ENCODE measurements around the gene F11R. TPM values are rescaled to one million over a fixed set of nuclear protein-coding genes. Genes with fewer than 3 reads are reported as not detected.

The F11R gene
- total and polyA plus RNA-seq, 2 of the 4 experiments (the other 2 are of a cell fraction): 0.79 to 2.2 TPM

DNA sequence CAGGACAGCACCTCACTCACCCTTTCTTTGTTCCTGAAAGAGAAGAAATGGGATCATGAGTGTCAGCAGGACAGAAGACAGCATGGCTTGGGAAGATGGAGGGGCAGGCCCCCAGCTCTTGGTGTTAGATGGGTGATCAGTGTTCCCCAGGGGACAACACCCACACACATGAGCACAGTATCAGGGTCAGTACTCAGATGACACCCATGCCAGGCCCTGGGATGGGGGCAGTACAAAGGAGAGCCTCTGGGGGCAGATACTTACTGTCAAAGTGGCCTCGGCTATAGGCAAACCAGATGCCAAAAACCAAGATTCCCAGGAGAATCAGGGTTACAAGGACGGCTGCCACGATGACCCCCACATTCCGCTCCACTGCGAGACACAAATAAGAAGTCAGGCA lies 21.6 kb downstream of the F11R start:
- H3K9me1 ChIP-seq (ENCODE audit: insufficient read depth, low read length): no peaks in the 10 kb centered on the region
- no peak overlapping the region for H2BK5ac ChIP-seq (ENCODE audit: low read depth, low read length, poor library complexity, severe bottlenecking)
- no peak overlapping the region for H2BK20ac ChIP-seq (ENCODE audit: low read depth, low read length)
- no peak overlapping the region for H2AK9ac ChIP-seq (replicated peaks; ENCODE audit: low read depth, low read length, poor library complexity)
- H2AK5ac ChIP-seq (ENCODE audit: low read depth, low read length): no peak overlapping the region
- H3K27me3 ChIP-seq (ENCODE audit: control insufficient read depth, insufficient read depth, low read length): no peaks in the 10 kb centered on the region
- no peak overlapping the region for H3K14ac ChIP-seq (replicated peaks; ENCODE audit: low read depth, low read length)
- no peak for TF ChIP-seq NFE2L2 (IDR thresholded peaks at IDR 0.05; ENCODE audit: low read depth, low read length)
- no peak for TF ChIP-seq RAD21 (IDR thresholded peaks at IDR 0.05; ENCODE audit: low read length)
- no peak for TF ChIP-seq MXI1 (IDR thresholded peaks at IDR 0.05; ENCODE audit: borderline replicate concordance, low read depth, low read length)
- TF ChIP-seq, protein P1, sequence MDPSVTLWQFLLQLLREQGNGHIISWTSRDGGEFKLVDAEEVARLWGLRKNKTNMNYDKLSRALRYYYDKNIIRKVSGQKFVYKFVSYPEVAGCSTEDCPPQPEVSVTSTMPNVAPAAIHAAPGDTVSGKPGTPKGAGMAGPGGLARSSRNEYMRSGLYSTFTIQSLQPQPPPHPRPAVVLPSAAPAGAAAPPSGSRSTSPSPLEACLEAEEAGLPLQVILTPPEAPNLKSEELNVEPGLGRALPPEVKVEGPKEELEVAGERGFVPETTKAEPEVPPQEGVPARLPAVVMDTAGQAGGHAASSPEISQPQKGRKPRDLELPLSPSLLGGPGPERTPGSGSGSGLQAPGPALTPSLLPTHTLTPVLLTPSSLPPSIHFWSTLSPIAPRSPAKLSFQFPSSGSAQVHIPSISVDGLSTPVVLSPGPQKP (IDR thresholded peaks at IDR 0.05; ENCODE audit: borderline replicate concordance, low read depth, low read length): no peak
- TF ChIP-seq FOS (IDR thresholded peaks at IDR 0.05; ENCODE audit: low read depth, low read length): no peak
- TF ChIP-seq, protein P2, sequence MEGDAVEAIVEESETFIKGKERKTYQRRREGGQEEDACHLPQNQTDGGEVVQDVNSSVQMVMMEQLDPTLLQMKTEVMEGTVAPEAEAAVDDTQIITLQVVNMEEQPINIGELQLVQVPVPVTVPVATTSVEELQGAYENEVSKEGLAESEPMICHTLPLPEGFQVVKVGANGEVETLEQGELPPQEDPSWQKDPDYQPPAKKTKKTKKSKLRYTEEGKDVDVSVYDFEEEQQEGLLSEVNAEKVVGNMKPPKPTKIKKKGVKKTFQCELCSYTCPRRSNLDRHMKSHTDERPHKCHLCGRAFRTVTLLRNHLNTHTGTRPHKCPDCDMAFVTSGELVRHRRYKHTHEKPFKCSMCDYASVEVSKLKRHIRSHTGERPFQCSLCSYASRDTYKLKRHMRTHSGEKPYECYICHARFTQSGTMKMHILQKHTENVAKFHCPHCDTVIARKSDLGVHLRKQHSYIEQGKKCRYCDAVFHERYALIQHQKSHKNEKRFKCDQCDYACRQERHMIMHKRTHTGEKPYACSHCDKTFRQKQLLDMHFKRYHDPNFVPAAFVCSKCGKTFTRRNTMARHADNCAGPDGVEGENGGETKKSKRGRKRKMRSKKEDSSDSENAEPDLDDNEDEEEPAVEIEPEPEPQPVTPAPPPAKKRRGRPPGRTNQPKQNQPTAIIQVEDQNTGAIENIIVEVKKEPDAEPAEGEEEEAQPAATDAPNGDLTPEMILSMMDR (conservative IDR thresholded peaks at IDR 0.05; ENCODE audit: low read depth, low read length): no peak
- TF ChIP-seq BHLHE40 (IDR thresholded peaks at IDR 0.05; ENCODE audit: low read depth, low read length): no peak
- no peak for TF ChIP-seq RFX5 (IDR thresholded peaks at IDR 0.05; ENCODE audit: low read depth, low read length)
- no peak for TF ChIP-seq CHD1 (IDR thresholded peaks at IDR 0.05; ENCODE audit: low read depth, low read length)
- no peak for TF ChIP-seq MAFK (IDR thresholded peaks at IDR 0.05; ENCODE audit: low read depth, low read length)
- no peak for TF ChIP-seq SMC3 (IDR thresholded peaks at IDR 0.05; ENCODE audit: low read depth, low read length)
- no peak for TF ChIP-seq POLR2A (IDR thresholded peaks at IDR 0.05; ENCODE audit: low read depth, low read length)
- TF ChIP-seq, protein P3, sequence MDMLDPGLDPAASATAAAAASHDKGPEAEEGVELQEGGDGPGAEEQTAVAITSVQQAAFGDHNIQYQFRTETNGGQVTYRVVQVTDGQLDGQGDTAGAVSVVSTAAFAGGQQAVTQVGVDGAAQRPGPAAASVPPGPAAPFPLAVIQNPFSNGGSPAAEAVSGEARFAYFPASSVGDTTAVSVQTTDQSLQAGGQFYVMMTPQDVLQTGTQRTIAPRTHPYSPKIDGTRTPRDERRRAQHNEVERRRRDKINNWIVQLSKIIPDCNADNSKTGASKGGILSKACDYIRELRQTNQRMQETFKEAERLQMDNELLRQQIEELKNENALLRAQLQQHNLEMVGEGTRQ (IDR thresholded peaks at IDR 0.05; ENCODE audit: low read depth, low read length): no peak
- no peak for TF ChIP-seq CEBPB (IDR thresholded peaks at IDR 0.05; ENCODE audit: low read depth, low read length)
- H4K91ac ChIP-seq (ENCODE audit: insufficient read depth, low read depth, low read length): no peak overlapping the region
- H3K36me3 ChIP-seq (ENCODE audit: control insufficient read depth, insufficient read depth, low read length): no peaks in the 10 kb centered on the region
- H3K4me2 ChIP-seq (ENCODE audit: low read depth, low read length): no peak overlapping the region
- BruUV-seq (replicated peaks): no TSS peak
- H3K23ac ChIP-seq (ENCODE audit: low read depth, low read length): no peak overlapping the region
- no peak overlapping the region for H4K5ac ChIP-seq (ENCODE audit: low read depth, low read length)
- no peak overlapping the region for H3K4me3 ChIP-seq (ENCODE audit: insufficient read depth, low read depth, low read length)
- DNase-seq (no peak), ATAC-seq (ENCODE audit: low read depth) (no peak)
- no peak overlapping the region for H3K9ac ChIP-seq (ENCODE audit: low read depth, low read length)
- H3K27ac ChIP-seq (ENCODE audit: insufficient read depth, low read length): no peak overlapping the region
- H2BK120ac ChIP-seq (ENCODE audit: low read depth, low read length): no peak overlapping the region
- ChIA-PET POLR2A (ENCODE audit: unreplicated experiment) (no interaction called here), CTCF (no interaction called here)
- no peak overlapping the region for H3K18ac ChIP-seq (ENCODE audit: low read depth, low read length)
- no peaks in the 10 kb centered on the region for H3K4me1 ChIP-seq (ENCODE audit: control insufficient read depth, insufficient read depth, low read length)
- no peak overlapping the region for H2AFZ ChIP-seq (replicated peaks; ENCODE audit: low read length, poor library complexity)
- dilution Hi-C loops (cut with HindIII; ENCODE audit: low sequenced_read_pairs, unreplicated experiment): no loop called here
- H3K56ac ChIP-seq (ENCODE audit: extremely low read depth, insufficient read depth, low read length): no peak overlapping the region
- intact Hi-C loops (cut with micrococcal nuclease): no loop called here
- no peaks in the 10 kb centered on the region for H3K9me3 ChIP-seq (ENCODE audit: control insufficient read depth, insufficient read depth, low read length)
- no peaks in the 10 kb centered on the region for H4K20me1 ChIP-seq (ENCODE audit: insufficient read depth, low read length)
- in situ Hi-C loops (cut with MboI; ENCODE audit: low sequenced_read_pairs): loop anchor here (5.0 kb wide), 2 partner anchors 48 to 98 kb away; partner anchors contain the start of genes KLHDC9 and USF1
- H3K79me1 ChIP-seq (ENCODE audit: low read depth in 1 of 2, low read length in 2 of 2): no peaks in the 10 kb centered on the region
- no peak overlapping the region for H2BK15ac ChIP-seq (ENCODE audit: low read depth, low read length)
- 78% methylated on average over 5 of the region's 5 CpGs; no CpG with 5 or more reads in 1 of the 2 experiments for WGBS, 2 experiments (ENCODE audit: extremely low coverage in 2 of 2, insufficient read length in 1 of 2)
- H4K8ac ChIP-seq (ENCODE audit: low read depth in 2 of 2, low read length in 2 of 2): no peak overlapping the region
- H3K4ac ChIP-seq (ENCODE audit: low read depth, low read length): no peak overlapping the region

Measured in IMR-90 (cell line).